Endodermal cell (in vitro differentiated cells): ENCODE data around the gene KRT1. TPM values are rescaled to one million over a fixed set of nuclear protein-coding genes. Genes with fewer than 3 reads are reported as not detected.

Experiments used
- DNase-seq: peaks from one replicate; pipeline ENCODE4 v3.0.0-alpha.2; 2017
- H3K27ac ChIP-seq: 2 replicates; pipeline ENCODE4 v1.5.1; 2013; ENCODE audit warnings: mild to moderate bottlenecking, low read depth, low read length, moderate library complexity
- H3K27me3 ChIP-seq: 2 replicates; pipeline ENCODE4 v1.6.1; 2013; ENCODE audit warnings: mild to moderate bottlenecking, low read length, moderate library complexity; ENCODE audit not compliant: insufficient read depth, control insufficient read depth, poor library complexity, severe bottlenecking
- H3K36me3 ChIP-seq: 2 replicates; pipeline ENCODE4 v1.7.0; 2013; ENCODE audit warnings: mild to moderate bottlenecking, low read length, moderate library complexity; ENCODE audit not compliant: control insufficient read depth, insufficient read depth
- H3K4me1 ChIP-seq: one replicate; pipeline ENCODE4 v1.7.0; 2013; ENCODE audit warnings: low read length; ENCODE audit not compliant: control insufficient read depth, insufficient read depth
- H3K4me3 ChIP-seq: 2 replicates; pipeline ENCODE4 v1.5.1; 2013; ENCODE audit warnings: mild to moderate bottlenecking, low read length, moderate library complexity
- H3K9ac ChIP-seq: 2 replicates; pipeline ENCODE4 v1.6.1; 2013; ENCODE audit warnings: mild to moderate bottlenecking, low read length, moderate library complexity; ENCODE audit not compliant: poor library complexity, severe bottlenecking; ENCODE audit errors: extremely low read depth
- H3K9me3 ChIP-seq: 2 replicates; pipeline ENCODE4 v1.6.1; 2013; ENCODE audit warnings: mild to moderate bottlenecking, low read length, moderate library complexity; ENCODE audit not compliant: control insufficient read depth
- H3K27ac Mint-ChIP-seq: 2 replicates; pipeline ENCODE4 v1.8.0; 2020; ENCODE audit warnings: mixed read lengths
- H3K27me3 Mint-ChIP-seq: 2 replicates; pipeline ENCODE4 v1.8.0; 2021; ENCODE audit warnings: mild to moderate bottlenecking, mixed read lengths; ENCODE audit not compliant: insufficient read depth
- H3K36me3 Mint-ChIP-seq: 2 replicates; pipeline ENCODE4 v1.8.0; 2020; ENCODE audit warnings: low read depth, mixed read lengths
- H3K4me1 Mint-ChIP-seq: 2 replicates; pipeline ENCODE4 v1.8.0; 2020; ENCODE audit warnings: mixed read lengths
- H3K4me3 Mint-ChIP-seq: 2 replicates; pipeline ENCODE4 v1.8.0; 2020; ENCODE audit warnings: mild to moderate bottlenecking, moderate library complexity, mixed read lengths
- H3K9me3 Mint-ChIP-seq: 2 replicates; pipeline ENCODE4 v1.8.0; 2020; ENCODE audit warnings: mild to moderate bottlenecking, mixed read lengths
- WGBS, 2 experiments: methylation state at CpG; one replicate each; pipeline versions ENCODE4 v1.1.5 to v1.1.7; 2013; ENCODE audit warnings: missing lambda C conversion rate in 2 of 2, mixed read lengths in 1 of 2; ENCODE audit not compliant: insufficient coverage in 1 of 2, insufficient read length in 1 of 2; 5-methylcytosine and 5-hydroxymethylcytosine counted together
- total RNA-seq, 2 donors: library from RNA; stranded (reverse); fragmentation: NEBNext Ultra II Directional in 1 of 2; extraction: Animal tissue kit (Norgen Biotek cat#: 25700) in 1 of 2; gene quantifications; 2 replicates in 1 of 2; 3 replicates in 1 of 2; pipeline ENCODE4 v1.2.1, GENCODE V29; 2021
- TF ChIP-seq, protein P1 (sequence below): fragments of 200-600 bp; sonication (generic); conservative IDR thresholded peaks from 2 replicates; pipeline ENCODE4 v1.5.0; 2021; ENCODE audit warnings: antibody characterized with exemption, mild to moderate bottlenecking

KRT1 gene
- total RNA-seq, 2 donors from 2014 or later: not detected

DNA sequence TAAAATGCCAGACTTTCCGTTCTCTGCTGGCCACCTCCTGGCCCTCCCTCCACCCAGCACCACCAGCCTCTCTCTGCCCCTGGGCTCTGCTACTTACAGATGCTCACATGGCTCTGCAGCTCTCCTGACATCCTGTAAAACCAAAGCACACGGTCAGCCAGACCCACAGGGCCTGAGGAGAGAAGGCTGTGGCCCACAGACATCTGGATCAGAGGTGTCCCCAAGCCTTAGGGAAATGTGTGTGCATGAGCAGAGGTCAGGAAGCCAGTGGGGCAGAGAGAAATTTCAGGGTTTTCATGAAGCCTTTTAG, 11.6 kb upstream of the KRT1 start:
- Mint-ChIP-seq H3K9me3 (no peaks in the 10 kb centered on the region), H3K36me3 (no peaks in the 10 kb centered on the region), H3K4me3 (no peak overlapping the region), H3K4me1 (peaks cover 4% of the 10 kb centered on the region), H3K27me3 (peaks cover 68% of the 10 kb centered on the region), H3K27ac (no peak overlapping the region)
- Histone ChIP-seq H3K4me3 (no peak overlapping the region), H3K27ac (no peak overlapping the region), H3K4me1 (no peaks in the 10 kb centered on the region), H3K27me3 (peaks cover 68% of the 10 kb centered on the region), H3K36me3 (no peaks in the 10 kb centered on the region), H3K9ac (no peak overlapping the region), H3K9me3 (no peaks in the 10 kb centered on the region)
- DNase-seq: no peak
- whole genome bisulfite sequencing, 2 experiments: 67 to 86% methylated on average over 1 to 2 of the region's 2 CpGs
- TF ChIP-seq, protein P1, sequence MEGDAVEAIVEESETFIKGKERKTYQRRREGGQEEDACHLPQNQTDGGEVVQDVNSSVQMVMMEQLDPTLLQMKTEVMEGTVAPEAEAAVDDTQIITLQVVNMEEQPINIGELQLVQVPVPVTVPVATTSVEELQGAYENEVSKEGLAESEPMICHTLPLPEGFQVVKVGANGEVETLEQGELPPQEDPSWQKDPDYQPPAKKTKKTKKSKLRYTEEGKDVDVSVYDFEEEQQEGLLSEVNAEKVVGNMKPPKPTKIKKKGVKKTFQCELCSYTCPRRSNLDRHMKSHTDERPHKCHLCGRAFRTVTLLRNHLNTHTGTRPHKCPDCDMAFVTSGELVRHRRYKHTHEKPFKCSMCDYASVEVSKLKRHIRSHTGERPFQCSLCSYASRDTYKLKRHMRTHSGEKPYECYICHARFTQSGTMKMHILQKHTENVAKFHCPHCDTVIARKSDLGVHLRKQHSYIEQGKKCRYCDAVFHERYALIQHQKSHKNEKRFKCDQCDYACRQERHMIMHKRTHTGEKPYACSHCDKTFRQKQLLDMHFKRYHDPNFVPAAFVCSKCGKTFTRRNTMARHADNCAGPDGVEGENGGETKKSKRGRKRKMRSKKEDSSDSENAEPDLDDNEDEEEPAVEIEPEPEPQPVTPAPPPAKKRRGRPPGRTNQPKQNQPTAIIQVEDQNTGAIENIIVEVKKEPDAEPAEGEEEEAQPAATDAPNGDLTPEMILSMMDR: no peak

DNA sequence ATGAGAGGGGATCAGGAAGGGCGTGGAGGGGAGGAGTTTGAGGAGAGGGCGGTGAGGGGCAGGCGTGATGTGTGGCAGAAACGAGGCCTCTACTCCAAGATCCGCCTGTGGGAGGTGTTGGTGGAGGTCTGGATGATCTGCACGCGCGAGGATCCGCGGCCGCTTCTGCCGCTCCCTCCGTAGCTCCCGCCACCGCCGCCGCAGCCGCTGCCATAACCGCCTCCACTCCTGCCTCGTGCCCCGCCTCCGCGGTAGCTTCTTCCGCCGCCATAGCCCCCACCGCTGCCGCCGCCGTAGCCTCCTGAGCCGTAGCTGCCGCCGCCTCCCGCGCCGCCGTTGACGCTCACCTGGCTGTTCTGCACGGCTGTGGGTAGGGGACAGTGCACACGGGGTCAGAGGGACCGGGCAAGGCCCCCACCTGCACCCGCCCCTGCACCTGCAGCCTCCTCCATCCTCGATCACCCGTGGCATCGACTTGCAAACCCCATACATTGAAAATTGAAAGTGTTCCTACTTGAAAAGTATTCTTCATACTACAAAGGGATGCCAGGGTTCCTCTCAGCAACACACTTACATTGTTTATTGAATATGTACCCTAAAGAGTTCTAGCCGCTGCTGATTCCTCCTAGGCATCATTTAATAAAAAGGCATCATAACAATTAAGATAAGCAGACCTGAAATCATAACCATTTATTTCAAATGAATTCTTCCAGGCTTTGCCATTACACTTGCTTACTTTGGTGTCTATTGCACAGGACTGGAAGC, 11.1 kb upstream of the KRT1 start:
- H3K4me3 ChIP-seq: peak overlapping the region; percentile 72
- Mint-ChIP-seq H3K27ac (no peak overlapping the region), H3K4me1 (peaks cover 4% of the 10 kb centered on the region), H3K36me3 (no peaks in the 10 kb centered on the region), H3K9me3 (no peaks in the 10 kb centered on the region), H3K4me3 (peak overlapping the region; percentile 51), H3K27me3 (peaks cover 71% of the 10 kb centered on the region)
- H3K9ac ChIP-seq: no peak overlapping the region
- no peaks in the 10 kb centered on the region for H3K9me3 ChIP-seq
- peaks cover 73% of the 10 kb centered on the region for H3K27me3 ChIP-seq
- TF ChIP-seq, protein P1: no peak
- WGBS, 2 experiments: 9 to 25% methylated on average over 6 to 45 of the region's 45 CpGs
- H3K4me1 ChIP-seq: no peaks in the 10 kb centered on the region
- H3K27ac ChIP-seq: no peak overlapping the region
- H3K36me3 ChIP-seq: no peaks in the 10 kb centered on the region
- DNase-seq: peak; percentile 83

DNA sequence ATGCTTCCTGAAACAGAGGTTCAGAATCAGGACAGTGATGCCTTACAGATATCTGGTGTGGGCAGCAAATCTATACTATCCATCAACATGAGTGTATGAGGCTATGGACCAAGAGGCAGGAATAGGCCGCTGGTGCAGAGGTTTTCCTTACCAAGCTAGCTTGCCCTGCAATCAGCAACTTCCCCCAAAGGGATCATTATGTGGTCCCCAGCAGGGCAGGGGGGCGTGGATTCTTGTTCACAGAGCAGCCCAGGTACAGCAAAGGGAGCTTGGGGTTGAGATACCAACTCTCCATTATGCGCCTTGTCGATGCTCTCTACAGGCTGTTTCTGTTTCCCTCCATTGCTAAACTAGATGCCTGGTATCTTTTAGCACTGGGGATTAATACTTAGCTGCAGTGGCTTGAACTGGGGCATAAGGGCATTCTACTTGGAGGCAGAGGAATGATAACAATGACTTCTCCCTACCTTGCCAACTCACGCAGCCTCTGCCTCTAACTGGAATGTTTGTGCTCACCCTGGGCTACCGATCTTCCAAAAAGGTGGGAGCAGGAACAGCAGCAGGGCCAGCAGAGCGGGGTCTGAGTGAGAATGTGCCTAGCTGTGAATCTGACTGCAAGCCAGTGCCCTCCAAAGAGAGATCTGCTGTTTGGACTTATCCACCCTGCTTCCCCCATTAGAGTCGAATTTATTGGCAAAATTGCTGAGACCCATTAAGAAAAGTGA, 10.3 kb upstream of the KRT1 start:
- Mint-ChIP-seq H3K27me3 (peaks cover 75% of the 10 kb centered on the region), H3K36me3 (no peaks in the 10 kb centered on the region), H3K9me3 (no peaks in the 10 kb centered on the region), H3K27ac (no peak overlapping the region), H3K4me3 (peak overlapping the region; percentile 51), H3K4me1 (peaks cover 4% of the 10 kb centered on the region)
- H3K4me1 ChIP-seq: no peaks in the 10 kb centered on the region
- no peaks in the 10 kb centered on the region for H3K9me3 ChIP-seq
- H3K4me3 ChIP-seq: peak overlapping the region; percentile 72
- no peak overlapping the region for H3K9ac ChIP-seq
- peak; percentile 69 for DNase-seq
- 64 to 70% methylated on average over 5 to 8 of the region's 8 CpGs for WGBS, 2 experiments
- TF ChIP-seq, protein P1: no peak
- no peaks in the 10 kb centered on the region for H3K36me3 ChIP-seq
- peaks cover 80% of the 10 kb centered on the region for H3K27me3 ChIP-seq
- no peak overlapping the region for H3K27ac ChIP-seq
